Activated CD4-positive, alpha-beta T cell treated with anti-CD3 and anti-CD28 coated beads, Interleukin-2, amount 10 ng/mL, durations not matched to agents 7 days and 5 days (primary cell): ENCODE measurements around the gene MYRF. TPM values are rescaled to one million over a fixed set of nuclear protein-coding genes. Genes with fewer than 3 reads are reported as not detected.

Experiments
- CTCF ChIA-PET: fragments of 350-600 bp; sonication (Branson Sonifier 250); formaldehyde crosslinking; loops from one replicate; lab custom pipeline; 2021; ENCODE audit warnings: antibody characterized with exemption; lab: Charles Lee
- POLR2A ChIA-PET: fragments of 350-600 bp; sonication (Branson Sonifier 250); formaldehyde crosslinking; loops from one replicate; lab custom pipeline; 2021; ENCODE audit warnings: antibody characterized with exemption; lab: Charles Lee
- DNase-seq: peaks from one replicate; pipeline ENCODE4 v3.0.0-alpha.2; 2020
- H3K27ac Mint-ChIP-seq: one replicate; pipeline ENCODE4 v1.8.0; 2021; ENCODE audit warnings: mild to moderate bottlenecking, moderate library complexity, mixed read lengths
- H3K27me3 Mint-ChIP-seq: one replicate; pipeline ENCODE4 v1.8.0; 2021; ENCODE audit warnings: mixed read lengths
- H3K36me3 Mint-ChIP-seq: one replicate; pipeline ENCODE4 v1.8.0; 2021; ENCODE audit warnings: low read depth, mixed read lengths
- H3K4me1 Mint-ChIP-seq: one replicate; pipeline ENCODE4 v1.8.0; 2021; ENCODE audit warnings: mixed read lengths
- H3K4me3 Mint-ChIP-seq: one replicate; pipeline ENCODE4 v1.8.0; 2021; ENCODE audit warnings: mild to moderate bottlenecking, moderate library complexity, mixed read lengths
- H3K9me3 Mint-ChIP-seq: one replicate; pipeline ENCODE4 v1.8.0; 2021; ENCODE audit warnings: mixed read lengths
- total RNA-seq, 2 experiments: library from RNA; stranded (reverse); gene quantifications; one replicate each; pipeline ENCODE4 v1.2.3, GENCODE V29; 2021

Gene MYRF
- total RNA-seq, 2 experiments from 2014 or later, result 1.1 to 1.2 TPM

GRCh38 chr11:61735391-61735790 is 17.0 kb upstream of the MYRF start:
- ChIA-PET CTCF (interaction anchor here (1.0 kb wide), 1 partner anchor 55 kb away, joined by 3 read pairs; the partner anchor contains the start of gene DAGLA), POLR2A (no interaction called here)
- H3K9me3 Mint-ChIP-seq, result no peaks in the 10 kb centered on the region

GRCh38 chr11:61736310-61736709 is 16.1 kb upstream of the MYRF start:
- no peaks in the 10 kb centered on the region for H3K27me3 Mint-ChIP-seq
- H3K4me3 Mint-ChIP-seq, result no peak overlapping the region
- CTCF ChIA-PET, result interaction anchor here (1.0 kb wide), 1 partner anchor 56 kb away, joined by 3 read pairs; the partner anchor contains the start of gene DAGLA
- no peak for DNase-seq
- H3K4me1 Mint-ChIP-seq, result no peaks in the 10 kb centered on the region
- no peaks in the 10 kb centered on the region for H3K36me3 Mint-ChIP-seq
- H3K9me3 Mint-ChIP-seq, result no peaks in the 10 kb centered on the region
- POLR2A ChIA-PET, result no interaction called here
- H3K27ac Mint-ChIP-seq, result no peak overlapping the region

More at GRCh38 chr11:61735391-61735790, 17.0 kb upstream of the MYRF start:
- no peak overlapping the region for H3K4me3 Mint-ChIP-seq
- DNase-seq, result no peak
- H3K4me1 Mint-ChIP-seq, result no peaks in the 10 kb centered on the region
- no peaks in the 10 kb centered on the region for H3K36me3 Mint-ChIP-seq
- no peak overlapping the region for H3K27ac Mint-ChIP-seq
- no peaks in the 10 kb centered on the region for H3K27me3 Mint-ChIP-seq

- H3K27me3 Mint-ChIP-seq, result no peaks in the 10 kb centered on the region
- no peak overlapping the region for H3K4me3 Mint-ChIP-seq
These were observed 15.3 kb upstream of the MYRF start for GRCh38 chr11:61737131-61737530.

GRCh38 chr11:61737636-61738386 is 14.6 kb upstream of the MYRF start:
- Mint-ChIP-seq H3K27me3 (no peaks in the 10 kb centered on the region), H3K4me1 (no peaks in the 10 kb centered on the region), H3K36me3 (no peaks in the 10 kb centered on the region), H3K4me3 (no peak overlapping the region), H3K27ac (no peak overlapping the region), H3K9me3 (no peaks in the 10 kb centered on the region)
- no peak for DNase-seq
- ChIA-PET CTCF (interaction anchor here (0.6 to 1.7 kb wide), 3 partner anchors 9 to 14 kb away, joined by 3 to 5 read pairs (median 3); no protein-coding TSS in a partner anchor), POLR2A (no interaction called here)

More at GRCh38 chr11:61737131-61737530, 15.3 kb upstream of the MYRF start:
- no peak overlapping the region for H3K27ac Mint-ChIP-seq
- H3K36me3 Mint-ChIP-seq, result no peaks in the 10 kb centered on the region
- H3K4me1 Mint-ChIP-seq, result no peaks in the 10 kb centered on the region
- CTCF ChIA-PET, result interaction anchor here (0.6 to 1.7 kb wide), 2 partner anchors 10 to 15 kb away, joined by 3 to 5 read pairs; no protein-coding TSS in a partner anchor
- POLR2A ChIA-PET, result no interaction called here
- DNase-seq, result no peak
- no peaks in the 10 kb centered on the region for H3K9me3 Mint-ChIP-seq

GRCh38 chr11:61738776-61739175 is 13.7 kb upstream of the MYRF start:
- ChIA-PET POLR2A (no interaction called here), CTCF (interaction anchor here (0.5 to 1.7 kb wide), 4 partner anchors 8 to 538 kb away, joined by 3 to 5 read pairs (median 3); partner anchors contain the start of gene FADS1)

GRCh38 chr11:61739413-61739812 is 13.0 kb upstream of the MYRF start:
- Mint-ChIP-seq H3K27me3 (no peaks in the 10 kb centered on the region), H3K4me1 (no peaks in the 10 kb centered on the region), H3K4me3 (no peak overlapping the region), H3K27ac (no peak overlapping the region), H3K36me3 (no peaks in the 10 kb centered on the region), H3K9me3 (no peaks in the 10 kb centered on the region)
- DNase-seq, result no peak
- ChIA-PET CTCF (interaction anchor here (0.5 to 1.5 kb wide), 3 partner anchors 15 to 539 kb away, joined by 3 read pairs; partner anchors contain the start of gene FADS1), POLR2A (no interaction called here)

More at GRCh38 chr11:61738776-61739175, 13.7 kb upstream of the MYRF start:
- Mint-ChIP-seq H3K27ac (no peak overlapping the region), H3K4me3 (no peak overlapping the region), H3K27me3 (no peaks in the 10 kb centered on the region), H3K4me1 (no peaks in the 10 kb centered on the region), H3K9me3 (no peaks in the 10 kb centered on the region), H3K36me3 (no peaks in the 10 kb centered on the region)
- DNase-seq, result no peak

- no peak overlapping the region for H3K4me3 Mint-ChIP-seq
- no peaks in the 10 kb centered on the region for H3K36me3 Mint-ChIP-seq
- POLR2A ChIA-PET, result no interaction called here
- H3K9me3 Mint-ChIP-seq, result no peaks in the 10 kb centered on the region
- no peak for DNase-seq
- no peak overlapping the region for H3K27ac Mint-ChIP-seq
- CTCF ChIA-PET, result interaction anchor here (1.4 to 1.5 kb wide), 2 partner anchors 15 to 76 kb away, joined by 3 read pairs; partner anchors contain the start of gene FADS1
- no peaks in the 10 kb centered on the region for H3K27me3 Mint-ChIP-seq
- H3K4me1 Mint-ChIP-seq, result no peaks in the 10 kb centered on the region
These were observed 12.5 kb upstream of the MYRF start for GRCh38 chr11:61739966-61740365.

GRCh38 chr11:61742391-61742790 is 10.0 kb upstream of the MYRF start:
- no peak overlapping the region for H3K27ac Mint-ChIP-seq
- no peaks in the 10 kb centered on the region for H3K27me3 Mint-ChIP-seq
- no peak overlapping the region for H3K4me3 Mint-ChIP-seq
- CTCF ChIA-PET, result interaction anchor here (1.3 kb wide), 1 partner anchor 9 kb away, joined by 3 read pairs; no protein-coding TSS in a partner anchor
- H3K4me1 Mint-ChIP-seq, result no peaks in the 10 kb centered on the region
- H3K9me3 Mint-ChIP-seq, result no peaks in the 10 kb centered on the region
- no peaks in the 10 kb centered on the region for H3K36me3 Mint-ChIP-seq
- no peak for DNase-seq
- POLR2A ChIA-PET, result no interaction called here

GRCh38 chr11:61743486-61744095 is 8.8 kb upstream of the MYRF start:
- H3K36me3 Mint-ChIP-seq, result no peaks in the 10 kb centered on the region
- DNase-seq, result no peak
- no peak overlapping the region for H3K4me3 Mint-ChIP-seq
- no peaks in the 10 kb centered on the region for H3K4me1 Mint-ChIP-seq
- ChIA-PET POLR2A (no interaction called here), CTCF (interaction anchor here (0.5 to 1.6 kb wide), 3 partner anchors 10 to 109 kb away, joined by 3 to 5 read pairs (median 4); no protein-coding TSS in a partner anchor)
- H3K27me3 Mint-ChIP-seq, result no peaks in the 10 kb centered on the region
- H3K27ac Mint-ChIP-seq, result no peak overlapping the region
- H3K9me3 Mint-ChIP-seq, result no peaks in the 10 kb centered on the region

GRCh38 chr11:61744181-61744580 is 8.3 kb upstream of the MYRF start:
- CTCF ChIA-PET, result interaction anchor here (1.0 to 1.6 kb wide), 2 partner anchors 11 to 61 kb away, joined by 4 to 5 read pairs; no protein-coding TSS in a partner anchor
- no peak overlapping the region for H3K27ac Mint-ChIP-seq
- H3K36me3 Mint-ChIP-seq, result no peaks in the 10 kb centered on the region
- no peak overlapping the region for H3K4me3 Mint-ChIP-seq
- H3K9me3 Mint-ChIP-seq, result no peaks in the 10 kb centered on the region
- POLR2A ChIA-PET, result no interaction called here
- H3K27me3 Mint-ChIP-seq, result no peaks in the 10 kb centered on the region
- no peaks in the 10 kb centered on the region for H3K4me1 Mint-ChIP-seq
- DNase-seq, result no peak

- no peak for DNase-seq
- no peaks in the 10 kb centered on the region for H3K4me1 Mint-ChIP-seq
- ChIA-PET CTCF (interaction anchor here (1.6 kb wide), 1 partner anchor 11 kb away, joined by 5 read pairs; no protein-coding TSS in a partner anchor), POLR2A (no interaction called here)
- no peaks in the 10 kb centered on the region for H3K36me3 Mint-ChIP-seq
- H3K4me3 Mint-ChIP-seq, result no peak overlapping the region
- no peaks in the 10 kb centered on the region for H3K9me3 Mint-ChIP-seq
- H3K27ac Mint-ChIP-seq, result no peak overlapping the region
- peaks cover 3% of the 10 kb centered on the region for H3K27me3 Mint-ChIP-seq
These were observed 7.8 kb upstream of the MYRF start for GRCh38 chr11:61744609-61745156.

- ChIA-PET POLR2A (no interaction called here), CTCF (interaction anchor here (3.2 kb wide), 1 partner anchor 42 kb away, joined by 11 read pairs; no protein-coding TSS in a partner anchor)
These were observed 6.5 kb upstream of the MYRF start for GRCh38 chr11:61745781-61746441.

More at GRCh38 chr11:61745781-61746441, 6.5 kb upstream of the MYRF start:
- Mint-ChIP-seq H3K36me3 (no peaks in the 10 kb centered on the region), H3K4me3 (no peak overlapping the region), H3K27me3 (peaks cover 6% of the 10 kb centered on the region), H3K4me1 (no peaks in the 10 kb centered on the region), H3K27ac (no peak overlapping the region), H3K9me3 (no peaks in the 10 kb centered on the region)
- DNase-seq, result no peak
